Neural cell (in vitro differentiated cells): ENCODE measurements around the gene GATM.

Source experiments
- SMC3 ChIP-seq: fragments of 450-650 bp; conservative IDR thresholded peaks from 2 replicates; pipeline ENCODE4 v1.6.1; 2014; ENCODE audit warnings: antibody characterized with exemption, mild to moderate bottlenecking, moderate library complexity; ENCODE audit not compliant: poor library complexity
- TAF1 ChIP-seq: IDR thresholded peaks from 2 replicates; pipeline ENCODE4 v1.6.1; 2012; ENCODE audit warnings: low read depth
- TF ChIP-seq, protein P1 (sequence below): fragments of 450-650 bp; IDR thresholded peaks from 2 replicates; pipeline ENCODE4 v1.5.1; 2014; ENCODE audit warnings: antibody characterized with exemption, mild to moderate bottlenecking, moderate library complexity; ENCODE audit not compliant: poor library complexity, severe bottlenecking

DNA sequence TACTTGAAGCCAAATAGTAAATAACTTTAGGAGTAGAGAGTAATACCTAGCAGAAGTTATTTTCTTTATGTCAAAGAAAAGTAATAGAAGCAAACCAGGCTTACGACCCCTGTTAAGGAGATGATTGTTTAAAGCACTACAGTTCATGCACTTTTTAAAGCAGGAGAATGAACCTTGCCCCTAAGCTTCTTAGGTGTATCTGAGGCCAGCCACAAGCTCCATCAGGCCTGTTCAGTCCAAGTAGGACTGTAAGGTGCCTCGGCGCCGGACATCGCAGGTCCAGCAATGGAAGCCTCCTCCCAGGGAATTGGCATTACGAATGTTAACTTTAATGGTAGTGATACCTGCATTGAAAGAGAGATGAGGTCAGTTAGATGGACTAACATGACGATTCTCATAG is 16.5 kb downstream of the GATM start:
- TF ChIP-seq, protein P1, sequence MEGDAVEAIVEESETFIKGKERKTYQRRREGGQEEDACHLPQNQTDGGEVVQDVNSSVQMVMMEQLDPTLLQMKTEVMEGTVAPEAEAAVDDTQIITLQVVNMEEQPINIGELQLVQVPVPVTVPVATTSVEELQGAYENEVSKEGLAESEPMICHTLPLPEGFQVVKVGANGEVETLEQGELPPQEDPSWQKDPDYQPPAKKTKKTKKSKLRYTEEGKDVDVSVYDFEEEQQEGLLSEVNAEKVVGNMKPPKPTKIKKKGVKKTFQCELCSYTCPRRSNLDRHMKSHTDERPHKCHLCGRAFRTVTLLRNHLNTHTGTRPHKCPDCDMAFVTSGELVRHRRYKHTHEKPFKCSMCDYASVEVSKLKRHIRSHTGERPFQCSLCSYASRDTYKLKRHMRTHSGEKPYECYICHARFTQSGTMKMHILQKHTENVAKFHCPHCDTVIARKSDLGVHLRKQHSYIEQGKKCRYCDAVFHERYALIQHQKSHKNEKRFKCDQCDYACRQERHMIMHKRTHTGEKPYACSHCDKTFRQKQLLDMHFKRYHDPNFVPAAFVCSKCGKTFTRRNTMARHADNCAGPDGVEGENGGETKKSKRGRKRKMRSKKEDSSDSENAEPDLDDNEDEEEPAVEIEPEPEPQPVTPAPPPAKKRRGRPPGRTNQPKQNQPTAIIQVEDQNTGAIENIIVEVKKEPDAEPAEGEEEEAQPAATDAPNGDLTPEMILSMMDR = no peak
- no peak for TF ChIP-seq TAF1
- no peak for TF ChIP-seq SMC3
